Psoas muscle (tissue), 8 donors: ENCODE data around the gene NET1. TPM values are rescaled to one million over a fixed set of nuclear protein-coding genes. Genes with fewer than 3 reads are reported as not detected.
A peak's percentile ranks its signal among the peaks of the same experiment; 100 is the strongest.

Experiments used
- ATAC-seq, 4 donors: fragments of 200-7000 bp; cut with Tn5 transposase; one replicate each; pipeline ENCODE4 v1.9.1; 2020; ENCODE audit warnings: moderate library complexity in 3 of 4, mild to moderate bottlenecking in 2 of 4
- DNase-seq, 2 donors: peaks; one replicate each; pipeline ENCODE4 v3.0.0-alpha.2; 2020
- H3K27ac ChIP-seq: fragments of 200-600 bp; one replicate; pipeline ENCODE4 v1.8.0; 2022
- H3K27me3 ChIP-seq, 3 donors: fragments of 200-600 bp in 1 of 3; one replicate each; pipeline versions ENCODE4 v1.6.1 to v1.8.0; 2013 to 2022; ENCODE audit warnings: low read length in 2 of 3, mild to moderate bottlenecking in 2 of 3, moderate library complexity in 1 of 3; ENCODE audit not compliant: insufficient read depth in 3 of 3
- H3K36me3 ChIP-seq, 2 donors: fragments of 200-600 bp in 1 of 2; one replicate each; pipeline versions ENCODE4 v1.6.1 to v1.8.0; 2013 to 2022; ENCODE audit warnings: low read depth in 1 of 2, mild to moderate bottlenecking in 1 of 2, moderate library complexity in 1 of 2; ENCODE audit not compliant: insufficient read depth in 1 of 2
- H3K4me1 ChIP-seq: fragments of 200-600 bp; one replicate; pipeline ENCODE4 v1.8.0; 2022
- H3K4me3 ChIP-seq: fragments of 200-600 bp; one replicate; pipeline ENCODE4 v1.8.0; 2022; ENCODE audit warnings: mild to moderate bottlenecking
- H3K9me3 ChIP-seq: fragments of 200-600 bp; one replicate; pipeline ENCODE4 v1.8.0; 2022
- CTCF ChIP-seq: fragments of 200-600 bp; IDR thresholded peaks from one replicate; pipeline ENCODE4 v1.8.0; 2022; ENCODE audit warnings: antibody characterized with exemption
- WGBS, 3 donors: extraction: QIAGEN DNeasy Blood & Tissue Kit; methylation state at CpG; one replicate each; pipeline versions ENCODE4 v1.1.6 to v1.1.7; 2013; 5-methylcytosine and 5-hydroxymethylcytosine counted together
- intact Hi-C, 2 donors: fragments of 100-400 bp; cut with DNase I; formaldehyde crosslinking; loops; one replicate each; pipeline versions ENCODE4 v1.11.0 to v1.14.2; 2022
- polyA plus RNA-seq, 3 donors: library from polyadenylated mRNA; stranded (reverse); fragments of 200-250 nt; gene quantifications; one replicate each; pipeline ENCODE4 v1.2.3, GENCODE V29; 2013
- total RNA-seq, 4 donors: library from RNA; stranded (reverse); fragmentation: NEBNext Ultra II Directional in 2 of 4; extraction: Animal tissue kit (Norgen Biotek cat#: 25700) in 2 of 4; gene quantifications; one replicate each; pipeline versions ENCODE4 v1.2.1 to v1.2.4, GENCODE V29; 2021 to 2023
- donor health status: healthy with polysubstance abuse.
- donor health status: DM: no; HTN: no; CAD: no; lungs with moderate emphysema.
- donor health status: Bipolar disorder and iron deficiency.
- donor health status: healthy.
- donor health status: DM: yes; HTN: yes; CAD: no.
- donor health status: DM: no; HTN: no; CAD: no.
- donor health status: DM: no; HTN: no; CAD: no.
- donor health status: DM: yes; HTN: yes; CAD: no.

NET1 gene
- total and polyA plus RNA-seq, 7 donors: 14.3 to 44.0 (median 35.6) TPM

DNA sequence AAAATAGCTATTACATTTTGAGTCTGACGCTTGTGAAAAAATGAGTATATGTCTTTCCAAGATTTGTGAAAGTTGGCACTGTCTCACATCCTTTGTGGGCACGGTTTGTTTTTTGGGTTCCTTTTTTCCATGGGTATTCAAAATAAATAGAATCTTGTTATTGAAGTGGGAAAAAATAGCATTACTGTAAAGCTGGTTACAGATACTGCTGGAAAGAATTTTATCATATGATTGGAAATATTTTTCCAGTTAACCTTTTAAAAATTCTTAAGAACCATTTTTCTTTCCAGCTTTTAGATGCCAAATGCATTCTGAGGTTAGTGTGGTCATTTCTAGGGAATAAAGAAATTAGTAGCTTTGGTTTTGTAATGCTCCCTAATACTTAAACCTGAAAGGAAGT is 11.4 kb downstream of the NET1 start:
- no peak for DNase-seq
- no peak overlapping the region for H3K27ac ChIP-seq
- peaks cover 7% of the 10 kb centered on the region for H3K4me1 ChIP-seq
- H3K27me3 ChIP-seq: no peaks in the 10 kb centered on the region
- H3K4me3 ChIP-seq: no peak overlapping the region
- peaks cover 0 to 6% of the 10 kb centered on the region in 2 donors for H3K36me3 ChIP-seq
- intact Hi-C loops: no loop called here
- no peak for TF ChIP-seq CTCF
- ATAC-seq: no peak
- H3K9me3 ChIP-seq: no peaks in the 10 kb centered on the region
- WGBS, 3 donors: 33 to 38% (median 34%) methylated on average over 2 of the region's 2 CpGs

DNA sequence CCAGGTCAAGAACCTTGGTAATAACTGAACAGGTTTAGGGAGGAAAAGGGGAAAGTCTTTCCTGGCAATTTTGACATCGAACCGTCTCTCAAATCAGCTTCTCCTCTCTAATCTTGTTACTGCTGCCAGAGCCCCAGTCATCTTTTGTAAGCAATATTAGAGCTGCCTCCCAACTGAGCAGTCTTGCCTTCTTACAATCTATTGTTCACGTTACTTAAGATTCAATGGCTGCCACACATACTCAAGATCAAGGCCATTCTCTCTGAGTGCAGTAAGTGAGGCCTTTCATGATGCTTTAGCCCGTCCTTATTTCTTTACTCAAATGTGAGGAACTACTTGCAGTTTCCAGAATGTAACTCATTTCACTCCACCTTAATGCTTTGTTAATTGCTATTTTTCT is 12.4 kb downstream of the NET1 start:
- ATAC-seq (no peak), DNase-seq (no peak)
- Histone ChIP-seq H3K27ac (no peak overlapping the region), H3K9me3 (no peaks in the 10 kb centered on the region), H3K27me3 (no peaks in the 10 kb centered on the region), H3K4me3 (no peak overlapping the region), H3K36me3 (peaks cover 0 to 15% of the 10 kb centered on the region in 2 donors), H3K4me1 (peaks cover 7% of the 10 kb centered on the region)
- no peak for TF ChIP-seq CTCF
- intact Hi-C loops: no loop called here
- 63 to 70% (median 67%) methylated on average over 4 of the region's 4 CpGs for WGBS, 3 donors

GRCh38 chr10:5428133-5428532 is 15.8 kb downstream of the NET1 start:
- Histone ChIP-seq H3K27me3 (no peaks in the 10 kb centered on the region), H3K4me3 (no peak overlapping the region), H3K9me3 (no peaks in the 10 kb centered on the region), H3K36me3 (peaks cover 0 to 35% of the 10 kb centered on the region in 2 donors), H3K27ac (no peak overlapping the region), H3K4me1 (peaks cover 7% of the 10 kb centered on the region)
- TF ChIP-seq CTCF: no peak
- intact Hi-C loops: no loop called here
- DNase-seq (no peak), ATAC-seq (no peak)
- 59 to 71% (median 64%) methylated on average over 2 of the region's 2 CpGs for WGBS, 3 donors

- Histone ChIP-seq H3K4me3 (no peak overlapping the region), H3K9me3 (no peaks in the 10 kb centered on the region), H3K27ac (no peak overlapping the region), H3K4me1 (peaks cover 8% of the 10 kb centered on the region), H3K27me3 (no peaks in the 10 kb centered on the region), H3K36me3 (peaks cover 0 to 29% of the 10 kb centered on the region in 2 donors)
- 77 to 83% (median 82%) methylated on average over 1 of the region's 1 CpG for WGBS, 3 donors
- DNase-seq (no peak), ATAC-seq (peak in 1 of 4 donors; percentile 12)
- no peak for TF ChIP-seq CTCF
- intact Hi-C loops: loop anchor here (5.0 kb wide), 1 partner anchor 51 kb away; no protein-coding TSS in a partner anchor
Observed at GRCh38 chr10:5433182-5433581, 20.8 kb downstream of the NET1 start.
